NB4 (cell line): Measurements from ENCODE around the gene C15orf62.

ENCODE experiments used
- POLR2A ChIP-seq: IDR thresholded peaks from 2 replicates; pipeline ENCODE4 v1.6.1; 2011; ENCODE audit warnings: mild to moderate bottlenecking; ENCODE audit not compliant: insufficient read length; ENCODE audit errors: extremely low read depth
- TF ChIP-seq, protein P1 (sequence below): IDR thresholded peaks from one replicate; pipeline ENCODE4 v1.5.1; 2012; ENCODE audit warnings: low read depth, low read length
- TF ChIP-seq, protein P2 (sequence below): IDR thresholded peaks from 2 replicates; pipeline ENCODE4 v1.6.1; 2011; ENCODE audit warnings: low read depth, low read length

DNA sequence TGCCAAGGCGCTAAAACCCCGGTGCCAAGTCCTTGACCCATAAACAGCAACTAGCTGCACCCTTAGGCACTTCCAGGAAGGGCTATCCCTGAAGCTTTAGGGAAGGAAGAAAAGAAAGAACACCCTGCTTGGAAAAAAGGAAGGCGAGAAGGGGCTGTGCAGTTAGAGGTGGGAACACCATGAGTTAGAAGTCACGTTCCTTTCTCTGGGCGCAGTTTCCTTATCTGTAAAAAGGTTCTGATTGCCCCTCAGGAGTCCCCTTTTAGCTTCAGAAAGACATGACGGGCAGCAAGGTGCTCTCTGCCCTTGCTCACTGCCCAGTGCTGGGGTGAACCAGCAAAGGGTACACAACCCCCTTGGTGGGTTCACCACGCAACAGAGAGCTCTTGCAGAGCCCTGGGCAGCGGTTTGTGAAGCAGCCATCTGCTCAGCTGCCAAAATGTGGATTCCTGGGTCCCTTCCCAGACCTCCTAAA is 5.1 kb upstream of the C15orf62 start:
- no peak for TF ChIP-seq POLR2A
- TF ChIP-seq, protein P1, sequence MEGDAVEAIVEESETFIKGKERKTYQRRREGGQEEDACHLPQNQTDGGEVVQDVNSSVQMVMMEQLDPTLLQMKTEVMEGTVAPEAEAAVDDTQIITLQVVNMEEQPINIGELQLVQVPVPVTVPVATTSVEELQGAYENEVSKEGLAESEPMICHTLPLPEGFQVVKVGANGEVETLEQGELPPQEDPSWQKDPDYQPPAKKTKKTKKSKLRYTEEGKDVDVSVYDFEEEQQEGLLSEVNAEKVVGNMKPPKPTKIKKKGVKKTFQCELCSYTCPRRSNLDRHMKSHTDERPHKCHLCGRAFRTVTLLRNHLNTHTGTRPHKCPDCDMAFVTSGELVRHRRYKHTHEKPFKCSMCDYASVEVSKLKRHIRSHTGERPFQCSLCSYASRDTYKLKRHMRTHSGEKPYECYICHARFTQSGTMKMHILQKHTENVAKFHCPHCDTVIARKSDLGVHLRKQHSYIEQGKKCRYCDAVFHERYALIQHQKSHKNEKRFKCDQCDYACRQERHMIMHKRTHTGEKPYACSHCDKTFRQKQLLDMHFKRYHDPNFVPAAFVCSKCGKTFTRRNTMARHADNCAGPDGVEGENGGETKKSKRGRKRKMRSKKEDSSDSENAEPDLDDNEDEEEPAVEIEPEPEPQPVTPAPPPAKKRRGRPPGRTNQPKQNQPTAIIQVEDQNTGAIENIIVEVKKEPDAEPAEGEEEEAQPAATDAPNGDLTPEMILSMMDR, result no peak
- TF ChIP-seq, protein P2, sequence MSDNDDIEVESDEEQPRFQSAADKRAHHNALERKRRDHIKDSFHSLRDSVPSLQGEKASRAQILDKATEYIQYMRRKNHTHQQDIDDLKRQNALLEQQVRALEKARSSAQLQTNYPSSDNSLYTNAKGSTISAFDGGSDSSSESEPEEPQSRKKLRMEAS, result peak; percentile 33; the same call in 1 of the 2 replicates
